ENCODE results near the gene MRPS23.

MRPS23 gene

DNA sequence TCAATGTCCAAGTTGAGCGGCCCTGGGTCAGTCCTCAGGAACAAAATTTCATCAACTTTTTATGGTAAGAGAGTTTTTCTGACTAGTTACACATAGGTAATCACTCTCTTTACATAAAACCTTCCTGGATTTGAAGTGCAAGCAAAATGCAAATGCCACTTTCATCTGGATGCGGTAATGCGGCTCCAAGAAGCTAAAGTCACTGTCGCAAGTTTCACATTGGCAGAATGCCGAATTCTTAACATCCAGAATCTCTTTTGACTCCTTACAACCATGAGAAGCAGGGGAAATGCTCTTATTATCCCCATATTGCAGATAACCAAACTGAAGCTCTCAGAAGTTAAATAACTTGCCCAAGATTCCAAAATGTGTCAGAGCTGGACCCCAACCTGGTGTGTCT, 30.0 kb downstream of the MRPS23 start:
- no peak for TF ChIP-seq POLR2AphosphoS5 (IDR thresholded peaks at IDR 0.05; ENCODE audit: low read depth, low read length)
- TF ChIP-seq TAF1 (IDR thresholded peaks at IDR 0.05; ENCODE audit: borderline replicate concordance, low read depth, low read length), result no peak
- no peak for TF ChIP-seq POLR2A (IDR thresholded peaks at IDR 0.05; ENCODE audit: low read depth, low read length)
- FAIRE-seq (no peak), DNase-seq (ENCODE audit: insufficient read length) (no peak)

DNA sequence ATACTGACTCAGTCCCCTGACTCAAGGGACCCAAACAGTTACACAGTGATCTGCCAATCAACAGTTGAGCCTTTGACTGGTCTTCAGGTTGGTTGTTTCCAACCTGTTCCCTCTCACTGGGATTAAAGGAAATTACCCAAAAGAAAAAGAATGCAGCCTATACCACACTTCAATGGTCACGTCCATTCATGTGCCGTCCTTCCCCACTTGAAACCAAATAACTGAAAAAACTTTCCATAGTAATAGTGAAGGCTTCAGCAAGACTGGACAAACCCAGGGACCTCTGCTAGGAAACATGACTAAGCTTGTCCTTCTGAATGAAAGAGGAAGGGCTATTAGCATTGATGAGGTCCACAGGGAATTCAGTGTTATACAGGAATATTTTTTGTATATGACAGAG, 30.6 kb downstream of the MRPS23 start:
- TF ChIP-seq TAF1 (IDR thresholded peaks at IDR 0.05; ENCODE audit: borderline replicate concordance, low read depth, low read length) (no peak), POLR2AphosphoS5 (IDR thresholded peaks at IDR 0.05; ENCODE audit: low read depth, low read length) (no peak), POLR2A (IDR thresholded peaks at IDR 0.05; ENCODE audit: low read depth, low read length) (no peak)
- no peak for DNase-seq (ENCODE audit: insufficient read length)
- FAIRE-seq, result no peak

DNA sequence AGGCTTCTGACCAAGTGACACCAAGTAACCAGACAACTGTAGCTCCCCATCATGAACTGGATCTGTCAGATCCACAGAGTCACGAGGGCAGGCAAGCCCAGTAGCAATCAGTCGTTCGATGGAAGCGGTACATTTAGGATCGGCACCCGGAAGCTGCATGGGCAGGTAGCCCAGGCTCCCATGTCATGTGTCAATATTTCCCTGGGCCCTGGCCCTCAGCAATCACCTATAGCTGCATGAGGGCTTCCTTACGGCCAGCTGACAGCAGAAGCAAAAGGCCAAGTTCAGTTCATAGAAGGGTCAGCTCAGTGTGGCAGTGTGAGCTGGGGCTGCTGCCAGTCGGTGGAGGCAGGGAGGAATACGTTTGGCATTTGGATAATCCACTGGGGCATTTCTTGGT, 31.8 kb downstream of the MRPS23 start:
- FAIRE-seq, result no peak

DNA sequence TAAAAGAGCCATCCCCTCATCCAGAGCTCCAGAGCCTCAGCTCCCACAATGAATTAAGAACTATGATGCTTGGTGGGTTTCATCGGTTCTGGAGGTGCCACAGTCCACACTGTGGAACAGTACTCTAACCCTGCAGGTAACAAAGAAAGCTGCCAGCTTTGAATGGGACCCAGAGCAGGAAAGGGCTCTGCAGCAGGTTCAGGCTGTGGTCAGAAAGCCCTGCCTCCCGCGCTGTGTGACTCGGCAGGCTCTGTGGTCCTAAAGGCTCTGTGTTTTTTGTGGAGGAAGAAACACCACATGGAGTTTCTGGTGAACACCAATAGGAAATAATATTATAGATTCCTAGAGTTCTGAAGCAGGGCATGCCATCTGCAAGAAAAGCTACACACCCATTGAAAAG, 32.5 kb downstream of the MRPS23 start:
- no peak for DNase-seq (ENCODE audit: insufficient read length)
- FAIRE-seq, result no peak
- TF ChIP-seq POLR2AphosphoS5 (IDR thresholded peaks at IDR 0.05; ENCODE audit: low read depth, low read length), result no peak

More for the DNA sequence above, 31.8 kb downstream of the MRPS23 start:
- DNase-seq (ENCODE audit: insufficient read length), result no peak
- TF ChIP-seq TAF1 (IDR thresholded peaks at IDR 0.05; ENCODE audit: borderline replicate concordance, low read depth, low read length) (no peak), POLR2A (IDR thresholded peaks at IDR 0.05; ENCODE audit: low read depth, low read length) (no peak)

DNA sequence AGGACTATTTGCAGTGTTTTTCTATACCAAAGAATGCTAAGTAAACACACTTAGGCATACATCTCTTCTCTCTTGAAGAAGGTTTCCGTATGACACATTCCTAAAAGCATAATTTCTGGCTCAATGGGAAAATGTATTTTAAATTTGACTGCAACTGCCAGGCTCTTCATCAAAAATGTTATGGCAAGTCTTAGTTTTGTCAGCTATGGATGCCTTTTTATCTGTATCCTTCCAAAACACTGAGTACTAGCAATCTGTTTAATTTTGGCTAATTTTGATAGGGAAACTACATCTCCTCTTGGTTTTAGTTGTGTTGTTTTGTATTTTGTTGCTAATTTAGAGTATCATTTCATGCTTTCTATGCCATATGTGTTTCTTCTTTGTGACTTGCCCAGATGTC, 35.4 kb downstream of the MRPS23 start:
- FAIRE-seq (no peak), DNase-seq (ENCODE audit: insufficient read length) (no peak)
- TF ChIP-seq TAF1 (IDR thresholded peaks at IDR 0.05; ENCODE audit: borderline replicate concordance, low read depth, low read length) (no peak), POLR2AphosphoS5 (IDR thresholded peaks at IDR 0.05; ENCODE audit: low read depth, low read length) (no peak), POLR2A (IDR thresholded peaks at IDR 0.05; ENCODE audit: low read depth, low read length) (no peak)

DNA sequence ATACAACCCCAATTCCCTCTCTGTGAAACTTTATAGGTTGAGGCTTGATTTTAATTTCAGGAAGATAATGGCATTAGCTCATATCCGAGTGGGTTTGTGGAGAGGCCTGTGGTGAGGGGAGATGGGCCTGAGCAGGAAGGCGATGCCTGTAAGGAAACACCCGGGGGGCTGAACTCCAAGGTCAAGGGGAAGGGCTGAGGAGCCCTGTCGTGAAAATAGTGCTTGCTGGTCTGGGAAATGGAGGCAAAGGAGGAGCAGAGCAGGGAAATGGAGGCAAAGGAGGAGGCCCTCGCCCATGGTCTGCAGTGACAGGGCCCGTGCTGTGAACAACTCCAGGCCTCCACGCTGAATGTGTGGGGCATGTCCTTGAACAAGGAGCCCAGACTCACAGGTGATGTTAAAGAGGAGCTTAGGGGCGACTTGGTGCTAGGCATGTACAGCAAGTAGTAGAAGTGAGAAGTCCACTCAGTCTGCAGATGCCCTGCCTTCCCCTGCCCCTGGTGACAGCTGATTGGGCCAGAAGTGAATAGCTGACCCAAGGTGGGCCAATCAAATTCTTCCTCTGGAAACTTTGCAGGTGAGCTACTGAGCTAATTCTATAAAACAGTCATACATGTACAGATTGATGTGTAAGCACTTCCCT, 38.1 kb downstream of the MRPS23 start:
- DNase-seq (ENCODE audit: insufficient read length), result no peak
- FAIRE-seq, result no peak
- TF ChIP-seq POLR2AphosphoS5 (IDR thresholded peaks at IDR 0.05; ENCODE audit: low read depth, low read length) (no peak), POLR2A (IDR thresholded peaks at IDR 0.05; ENCODE audit: low read depth, low read length) (no peak), TAF1 (IDR thresholded peaks at IDR 0.05; ENCODE audit: borderline replicate concordance, low read depth, low read length) (no peak)

DNA sequence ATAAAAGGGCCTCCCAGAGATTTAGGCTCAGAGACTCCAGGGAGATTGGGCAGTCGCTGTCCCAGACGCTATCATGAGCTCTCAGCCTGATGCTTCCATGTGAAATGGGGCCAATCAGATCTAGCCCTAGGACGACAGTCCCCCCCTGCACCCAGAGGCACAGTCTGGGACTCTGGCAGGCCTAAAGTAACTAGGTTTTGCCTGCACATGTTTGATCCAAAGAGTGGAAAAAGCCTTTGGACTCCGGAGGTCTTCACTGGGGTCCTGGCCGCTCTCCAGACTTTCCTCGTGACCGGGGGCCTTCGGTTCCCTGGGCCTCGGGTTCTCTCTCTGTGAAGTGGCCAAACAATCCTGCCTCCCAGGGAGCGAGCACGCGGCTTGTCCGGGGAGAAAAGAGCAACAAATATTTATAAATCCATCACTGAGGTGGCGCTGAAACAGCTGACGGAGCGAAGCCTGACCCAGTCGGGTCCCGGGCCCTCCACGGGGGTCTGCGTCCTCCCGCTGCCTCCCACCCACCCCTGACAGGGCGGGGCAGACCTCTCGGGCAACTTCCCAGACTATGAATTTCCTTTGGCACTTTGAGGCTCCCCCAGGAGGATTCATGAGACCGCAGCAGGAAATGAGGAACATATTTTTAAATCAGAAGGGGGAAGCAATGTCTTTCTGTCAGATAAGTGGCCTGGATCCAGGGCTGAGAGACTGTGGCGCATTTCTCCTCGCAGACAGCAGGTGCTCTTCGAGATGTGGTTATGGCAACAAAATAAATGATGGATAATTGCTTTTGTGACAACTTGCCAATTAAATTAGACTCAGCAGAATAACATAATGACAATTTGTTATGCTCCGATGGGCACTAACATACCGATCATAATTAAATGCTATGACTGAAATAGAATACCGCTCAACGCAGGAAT, 38.9 kb downstream of the MRPS23 start:
- FAIRE-seq, result no peak
- TF ChIP-seq TAF1 (IDR thresholded peaks at IDR 0.05; ENCODE audit: borderline replicate concordance, low read depth, low read length) (no peak), POLR2A (IDR thresholded peaks at IDR 0.05; ENCODE audit: low read depth, low read length) (no peak), POLR2AphosphoS5 (IDR thresholded peaks at IDR 0.05; ENCODE audit: low read depth, low read length) (no peak)
- DNase-seq (ENCODE audit: insufficient read length), result no peak

DNA sequence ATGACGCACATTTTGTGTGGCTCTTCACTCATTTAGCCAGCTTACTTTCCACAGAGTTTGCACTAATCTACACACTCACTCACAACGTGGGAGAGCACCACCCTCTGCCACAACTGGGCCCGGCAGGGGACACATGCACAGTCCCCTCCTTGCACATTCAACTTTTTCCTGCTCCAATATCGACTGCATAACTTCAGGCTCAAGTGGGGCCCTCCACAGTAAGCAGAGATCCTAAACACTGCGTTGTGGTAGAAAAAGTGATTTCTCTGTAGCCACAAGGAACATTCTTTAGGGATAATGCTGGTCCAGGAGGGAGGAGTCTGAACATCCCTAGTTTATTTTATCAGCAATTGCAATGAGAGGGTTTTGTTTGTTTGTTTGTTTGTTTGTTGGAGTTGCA, 40.0 kb downstream of the MRPS23 start:
- no peak for TF ChIP-seq POLR2A (IDR thresholded peaks at IDR 0.05; ENCODE audit: low read depth, low read length)
- TF ChIP-seq POLR2AphosphoS5 (IDR thresholded peaks at IDR 0.05; ENCODE audit: low read depth, low read length), result no peak
- no peak for TF ChIP-seq TAF1 (IDR thresholded peaks at IDR 0.05; ENCODE audit: borderline replicate concordance, low read depth, low read length)
- FAIRE-seq (no peak), DNase-seq (ENCODE audit: insufficient read length) (no peak)

DNA sequence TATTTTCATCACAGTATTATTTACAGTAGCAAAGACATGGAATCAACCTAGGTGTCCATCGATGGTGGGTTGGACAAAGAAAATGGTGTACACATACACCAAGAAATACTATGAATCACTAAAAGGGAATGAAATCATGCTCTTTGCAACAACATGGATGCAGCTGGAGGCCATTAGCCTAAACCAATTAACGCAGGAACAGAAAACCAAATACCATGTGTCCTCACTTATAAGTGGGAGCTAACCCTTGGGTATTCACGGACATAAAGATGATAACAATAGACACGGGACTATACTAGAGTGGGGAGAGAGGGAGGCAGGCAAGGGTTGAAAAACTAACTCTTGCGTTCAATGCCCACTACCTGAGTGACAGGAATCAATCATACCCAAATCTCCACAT, 41.0 kb downstream of the MRPS23 start:
- DNase-seq (ENCODE audit: insufficient read length) (no peak), FAIRE-seq (no peak)
- TF ChIP-seq TAF1 (IDR thresholded peaks at IDR 0.05; ENCODE audit: borderline replicate concordance, low read depth, low read length), result no peak
- TF ChIP-seq POLR2AphosphoS5 (IDR thresholded peaks at IDR 0.05; ENCODE audit: low read depth, low read length), result no peak
- no peak for TF ChIP-seq POLR2A (IDR thresholded peaks at IDR 0.05; ENCODE audit: low read depth, low read length)

DNA sequence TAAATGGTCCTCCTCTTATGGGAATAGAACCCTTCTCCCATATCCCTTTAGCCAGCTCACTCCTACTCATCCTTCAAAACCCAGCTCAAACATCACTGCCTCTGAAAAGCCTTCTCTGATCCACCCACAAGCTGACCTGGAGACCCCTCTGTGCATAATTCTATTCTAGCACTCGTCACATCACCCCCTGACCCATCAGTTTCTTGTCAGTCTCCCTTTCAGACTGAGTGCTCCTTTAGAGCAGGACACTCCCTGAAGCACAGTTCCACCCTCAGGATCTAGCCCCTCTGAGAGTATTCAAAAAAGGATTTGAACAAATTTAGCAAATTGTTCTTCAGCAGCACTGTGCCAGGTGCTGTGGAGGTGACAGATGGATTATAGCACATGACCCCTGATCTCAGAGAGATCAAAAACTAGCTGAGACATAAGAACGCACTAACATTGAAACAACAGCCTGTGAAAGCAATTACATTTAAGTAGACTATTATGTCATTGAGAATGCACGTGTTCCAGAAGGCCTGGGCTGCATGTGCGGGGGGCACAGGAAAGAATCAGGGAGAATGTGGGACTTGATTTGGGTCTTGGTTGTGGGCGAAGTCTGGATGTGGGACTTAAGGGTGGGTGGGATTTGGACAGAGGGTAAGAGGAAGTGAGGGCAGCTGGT, 43.5 kb downstream of the MRPS23 start:
- DNase-seq (ENCODE audit: insufficient read length) (no peak), FAIRE-seq (no peak)
- no peak for TF ChIP-seq POLR2A (IDR thresholded peaks at IDR 0.05; ENCODE audit: low read depth, low read length)
- TF ChIP-seq TAF1 (IDR thresholded peaks at IDR 0.05; ENCODE audit: borderline replicate concordance, low read depth, low read length), result no peak
- TF ChIP-seq POLR2AphosphoS5 (IDR thresholded peaks at IDR 0.05; ENCODE audit: low read depth, low read length), result no peak

DNA sequence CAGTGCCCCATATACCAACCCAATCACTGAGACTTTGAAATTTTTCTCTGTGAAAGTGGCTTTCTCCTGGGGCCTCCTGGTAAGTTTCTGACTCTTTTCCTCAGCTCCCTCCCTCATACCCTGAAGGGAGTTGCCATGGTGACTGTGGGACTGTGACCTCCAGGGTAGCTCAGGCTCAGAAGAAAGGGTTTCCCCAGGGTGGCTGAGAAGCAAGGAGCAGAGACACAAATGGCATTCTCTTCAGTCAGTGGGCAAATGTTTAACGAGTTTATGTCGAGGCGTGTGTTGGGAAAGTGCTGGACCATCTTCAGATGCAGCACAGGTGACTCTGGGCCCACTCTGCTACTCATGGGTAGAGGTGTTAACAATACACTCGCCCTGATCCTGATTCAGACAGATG, 46.8 kb downstream of the MRPS23 start:
- FAIRE-seq (no peak), DNase-seq (ENCODE audit: insufficient read length) (no peak)
- TF ChIP-seq POLR2AphosphoS5 (IDR thresholded peaks at IDR 0.05; ENCODE audit: low read depth, low read length), result no peak
- TF ChIP-seq POLR2A (IDR thresholded peaks at IDR 0.05; ENCODE audit: low read depth, low read length), result no peak
- TF ChIP-seq TAF1 (IDR thresholded peaks at IDR 0.05; ENCODE audit: borderline replicate concordance, low read depth, low read length), result no peak
